HG02763 (cell line): Measurements from ENCODE around the gene ANLN.
"Not testable (repeated sequence)": the region's sequence is repeated elsewhere in the genome, so short reads cannot be mapped to it uniquely, and the experiment has no call there.

Experiments
- ATAC-seq: cut with Tn5 transposase; IDR thresholded peaks from one replicate; pipeline ENCODE4 v1.9.1; 2021; ENCODE audit warnings: mild to moderate bottlenecking, moderate library complexity; ENCODE audit not compliant: unreplicated experiment

Gene ANLN

GRCh38 chr7:36372156-36372555 lies 17.5 kb upstream of the ANLN start:
- no peak for ATAC-seq

GRCh38 chr7:36378555-36378954 lies 11.1 kb upstream of the ANLN start:
- ATAC-seq, result not testable (repeated sequence)

GRCh38 chr7:36379831-36380504 lies 9.7 kb upstream of the ANLN start:
- no peak for ATAC-seq

- ATAC-seq, result no peak
These were observed 8.6 kb upstream of the ANLN start for GRCh38 chr7:36381056-36381455.

GRCh38 chr7:36383284-36383683 lies 6.4 kb upstream of the ANLN start:
- not testable (repeated sequence) for ATAC-seq

- not testable (repeated sequence) for ATAC-seq
These were observed 4.0 kb upstream of the ANLN start for GRCh38 chr7:36385646-36386045.

GRCh38 chr7:36387435-36388231 lies 2.0 kb upstream of the ANLN start:
- ATAC-seq, result no peak

GRCh38 chr7:36388423-36388822 lies 1.2 kb upstream of the ANLN start:
- ATAC-seq, result no peak

- peak; percentile 25 for ATAC-seq
These were observed 783 bp downstream of the ANLN start for GRCh38 chr7:36390199-36391090.

GRCh38 chr7:36391436-36392198 lies 2.0 kb downstream of the ANLN start:
- ATAC-seq, result peak; percentile 35

GRCh38 chr7:36393826-36394225 lies 4.2 kb downstream of the ANLN start:
- ATAC-seq, result no peak

- ATAC-seq, result no peak
These were observed 5.7 kb downstream of the ANLN start for GRCh38 chr7:36395171-36395894.

- ATAC-seq, result no peak
These were observed 6.5 kb downstream of the ANLN start for GRCh38 chr7:36396150-36396549.

- ATAC-seq, result no peak
These were observed 10.4 kb downstream of the ANLN start for GRCh38 chr7:36400036-36400435.

- ATAC-seq, result no peak
These were observed 10.9 kb downstream of the ANLN start for GRCh38 chr7:36400606-36401005.

- ATAC-seq, result no peak
These were observed 13.8 kb downstream of the ANLN start for GRCh38 chr7:36403452-36403851.

- no peak for ATAC-seq
These were observed 15.2 kb downstream of the ANLN start for GRCh38 chr7:36404639-36405408.

GRCh38 chr7:36405409-36405803 lies 15.7 kb downstream of the ANLN start:
- ATAC-seq, result no peak

- ATAC-seq, result no peak
These were observed 16.5 kb downstream of the ANLN start for GRCh38 chr7:36406156-36406555.
